ENCODE measurements around the gene ITGAV.

The ITGAV gene

GRCh38 chr2:186614373-186614772 lies 24.5 kb downstream of the ITGAV start:
- no peak for DNase-seq

DNA sequence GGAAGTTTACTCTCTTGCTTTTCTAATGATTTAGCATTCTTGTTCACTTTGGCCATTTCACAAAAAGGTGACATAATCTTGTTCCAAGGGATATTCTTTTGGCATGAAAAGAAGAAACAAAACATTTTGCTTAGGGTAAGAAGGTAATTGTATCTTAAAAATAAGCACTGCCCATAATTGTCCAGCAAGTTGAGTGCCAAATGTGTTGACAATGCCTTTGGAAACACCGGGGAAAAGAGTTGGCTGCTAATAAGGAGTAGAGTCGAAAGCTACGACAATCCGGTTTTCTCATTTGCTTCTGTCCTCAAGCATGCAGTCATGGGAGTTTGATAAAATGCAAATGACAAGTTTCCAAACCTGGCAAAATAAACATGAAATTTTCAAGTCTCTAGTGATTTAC lies 27.3 kb downstream of the ITGAV start:
- no peak for DNase-seq

DNA sequence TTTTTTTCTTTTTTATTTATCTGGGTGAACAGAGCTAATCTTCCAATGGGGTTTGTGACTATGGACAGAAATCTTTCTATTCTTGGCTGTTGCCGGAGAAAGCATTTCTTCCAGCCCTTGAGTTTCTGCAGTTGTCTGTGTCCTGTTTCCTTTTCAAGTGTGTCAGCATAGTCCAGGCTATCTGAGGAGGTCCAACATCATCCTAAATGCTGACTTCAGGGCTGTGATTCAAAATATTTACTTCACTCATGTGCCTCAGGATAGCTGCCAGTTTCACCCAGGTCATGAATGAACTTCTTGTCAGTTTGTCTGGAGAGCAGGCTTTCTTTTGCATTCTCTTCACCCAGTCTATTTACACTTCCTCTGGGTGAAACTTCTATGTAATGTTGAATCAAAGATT lies 27.9 kb downstream of the ITGAV start:
- DNase-seq = no peak

- no peak for DNase-seq
Observed at GRCh38 chr2:186618696-186619095, 28.8 kb downstream of the ITGAV start.

- no peak for DNase-seq
Observed at GRCh38 chr2:186623084-186623483, 33.2 kb downstream of the ITGAV start.

DNA sequence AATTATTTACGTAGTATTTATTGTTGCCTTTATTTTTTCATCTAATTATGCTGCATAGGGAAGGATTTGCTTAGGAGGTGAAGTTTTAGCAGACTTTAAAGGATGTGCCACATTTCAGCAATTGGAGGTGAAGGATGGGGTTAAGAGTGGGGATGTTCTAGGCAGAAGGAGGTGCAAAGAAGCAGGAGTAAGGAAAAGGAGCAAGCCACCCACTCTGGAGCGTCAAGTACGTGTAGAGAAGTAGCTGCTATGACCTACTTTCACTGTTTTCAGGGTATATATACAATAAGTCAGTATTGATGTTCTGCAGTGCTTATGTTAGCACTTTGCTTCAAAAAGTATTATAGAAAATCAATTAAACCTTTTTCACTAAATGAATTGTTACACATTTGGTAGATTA lies 34.4 kb downstream of the ITGAV start:
- DNase-seq = no peak

DNA sequence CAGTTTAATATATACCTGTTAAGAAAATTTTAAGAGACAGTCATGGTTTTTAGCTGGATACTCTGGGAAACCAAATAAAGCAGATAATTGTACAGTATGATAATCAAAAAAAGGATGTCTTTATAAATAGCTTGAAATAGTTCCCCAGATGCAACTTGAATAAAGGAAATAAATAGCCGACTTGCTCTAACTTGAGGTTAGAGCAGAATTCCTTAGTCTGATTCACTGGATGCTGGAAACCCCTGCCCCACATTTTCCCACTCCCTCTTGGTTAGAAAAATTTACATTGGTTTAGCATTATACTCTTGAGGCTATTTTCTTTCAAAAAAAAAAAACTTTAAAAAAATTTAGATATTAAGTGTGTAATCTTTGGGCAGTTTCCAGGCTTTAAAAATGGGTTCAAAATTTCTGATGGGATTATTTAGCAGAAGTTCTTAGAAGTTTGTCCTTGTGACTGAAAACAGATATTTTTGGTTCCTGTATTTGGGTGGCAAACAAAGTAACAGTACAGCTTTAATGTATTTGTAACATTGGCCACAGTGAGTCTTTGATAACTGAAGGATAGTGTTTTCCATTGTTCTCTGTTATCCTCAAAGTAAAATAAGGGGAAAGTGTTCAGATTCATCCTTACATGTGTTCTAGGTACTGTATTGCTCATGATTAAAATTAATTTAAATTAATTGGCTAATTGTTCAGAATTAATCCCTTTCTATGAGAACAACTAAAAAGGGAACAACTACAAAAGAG lies 39.6 kb downstream of the ITGAV start:
- no peak for DNase-seq

DNA sequence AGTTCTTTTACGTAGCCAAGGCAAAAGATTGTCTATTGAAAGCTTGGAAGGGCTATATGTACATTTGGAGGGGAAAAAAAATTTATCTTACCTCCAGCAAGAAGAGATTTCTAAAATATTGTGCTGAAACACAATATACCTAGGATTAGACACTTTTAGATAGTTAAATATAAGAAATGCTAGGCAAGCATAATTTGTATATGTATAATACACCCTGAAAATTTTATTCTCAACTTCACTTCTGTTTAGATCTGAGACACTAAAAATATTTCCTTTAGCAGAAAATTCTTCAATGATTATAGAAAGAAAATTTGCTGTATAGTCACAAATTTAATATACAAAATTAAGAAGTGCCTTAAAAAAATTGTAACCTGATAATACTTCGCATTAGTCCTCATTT lies 42.6 kb downstream of the ITGAV start:
- no peak for DNase-seq

DNA sequence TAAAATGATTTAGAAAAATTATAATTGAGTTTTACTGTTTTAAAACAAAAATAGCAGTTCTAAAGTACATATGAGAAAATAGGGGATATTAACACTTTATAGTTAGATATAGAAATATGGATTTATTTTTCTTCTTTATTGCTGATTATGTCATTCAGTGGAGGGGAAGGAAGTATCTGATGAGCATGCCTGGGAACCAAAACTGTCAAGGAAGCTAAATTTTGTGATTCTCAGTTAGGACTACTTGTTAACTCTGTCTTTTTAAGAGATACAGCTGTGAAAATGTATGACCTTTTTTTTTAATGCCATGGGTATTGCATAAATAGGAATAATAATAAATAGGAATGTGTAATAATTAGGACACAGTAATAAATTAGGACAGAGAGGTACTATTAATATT lies 44.8 kb downstream of the ITGAV start:
- no peak for DNase-seq

GRCh38 chr2:186636800-186637496 lies 47.1 kb downstream of the ITGAV start:
- DNase-seq = no peak

GRCh38 chr2:186637497-186637800 lies 47.6 kb downstream of the ITGAV start:
- DNase-seq = no peak

GRCh38 chr2:186639939-186640338 lies 50.1 kb downstream of the ITGAV start:
- no peak for DNase-seq

DNA sequence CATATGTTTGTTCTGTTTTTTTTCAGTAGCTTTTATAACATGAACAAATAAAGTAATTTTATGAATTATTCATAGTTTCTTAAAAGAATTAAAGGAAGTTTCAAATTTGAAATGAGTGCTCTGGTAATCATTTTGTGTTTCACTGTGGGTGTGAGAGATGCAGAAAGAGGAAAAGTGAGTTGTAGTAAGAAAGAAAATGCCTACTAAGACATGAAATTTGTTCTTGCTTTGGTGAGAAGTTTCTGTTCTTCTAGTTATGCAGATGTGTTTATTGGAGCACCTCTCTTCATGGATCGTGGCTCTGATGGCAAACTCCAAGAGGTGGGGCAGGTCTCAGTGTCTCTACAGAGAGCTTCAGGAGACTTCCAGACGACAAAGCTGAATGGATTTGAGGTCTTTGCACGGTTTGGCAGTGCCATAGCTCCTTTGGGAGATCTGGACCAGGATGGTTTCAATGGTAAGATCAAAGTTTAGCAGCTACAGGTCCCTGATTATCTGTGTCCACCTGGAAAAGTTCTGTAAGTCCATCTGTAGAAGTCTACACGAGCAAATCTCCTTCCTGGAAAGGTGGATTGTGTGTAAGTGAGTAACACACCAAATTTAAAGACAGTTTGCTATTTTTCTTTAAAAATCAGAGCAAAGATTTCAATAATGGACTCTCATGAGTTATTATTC lies 51.4 kb downstream of the ITGAV start:
- DNase-seq = no peak

DNA sequence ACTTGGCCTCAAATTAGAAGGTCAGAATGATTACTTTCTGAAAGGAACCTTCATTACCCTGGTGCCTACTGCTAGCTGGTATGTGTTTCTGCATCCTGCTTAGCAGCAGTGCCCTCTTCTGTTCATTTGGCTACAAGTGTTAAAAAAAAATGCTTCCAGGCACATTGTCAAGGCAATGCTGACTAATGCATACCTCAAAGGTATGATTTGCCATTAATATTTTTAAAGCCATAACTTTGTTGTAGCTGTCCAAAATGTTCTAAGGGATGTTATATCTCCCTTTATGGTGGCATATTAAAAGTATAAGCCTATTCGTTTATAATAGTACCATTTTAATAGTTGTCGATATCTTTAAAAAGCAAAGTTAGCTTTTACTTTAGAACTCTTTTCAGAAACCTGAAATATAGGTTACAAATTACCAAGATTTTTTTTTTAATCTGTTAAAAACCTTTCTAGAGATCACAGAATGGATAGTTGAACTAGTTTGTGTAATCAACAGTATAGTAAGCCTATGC lies 52.0 kb downstream of the ITGAV start:
- peak in 1 of 2 experiments; percentile 11 for DNase-seq

DNA sequence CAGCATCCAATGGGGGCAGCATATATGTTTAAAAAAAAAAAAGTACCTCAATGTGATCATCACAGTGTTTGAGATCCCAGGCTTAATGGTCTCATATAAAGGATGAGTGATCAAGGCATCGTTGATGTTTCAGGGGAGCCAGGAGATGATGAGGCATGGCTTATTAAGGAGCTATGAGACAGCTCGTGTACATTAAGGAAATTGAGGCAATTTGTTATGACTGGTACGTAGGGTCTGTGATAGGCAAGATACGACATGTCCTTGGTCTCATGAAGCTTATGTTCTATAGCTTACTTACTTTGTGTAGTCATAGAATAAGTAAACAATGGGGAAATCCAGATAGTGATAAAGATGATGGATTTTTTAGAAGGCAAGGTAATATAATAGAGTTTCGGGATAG lies 54.9 kb downstream of the ITGAV start:
- no peak for DNase-seq

GRCh38 chr2:186645999-186646398 lies 56.1 kb downstream of the ITGAV start:
- DNase-seq = no peak

- DNase-seq = no peak
Observed at GRCh38 chr2:186648130-186648529, 58.3 kb downstream of the ITGAV start.

- DNase-seq = no peak
Observed at GRCh38 chr2:186653511-186653910, 63.7 kb downstream of the ITGAV start.

DNA sequence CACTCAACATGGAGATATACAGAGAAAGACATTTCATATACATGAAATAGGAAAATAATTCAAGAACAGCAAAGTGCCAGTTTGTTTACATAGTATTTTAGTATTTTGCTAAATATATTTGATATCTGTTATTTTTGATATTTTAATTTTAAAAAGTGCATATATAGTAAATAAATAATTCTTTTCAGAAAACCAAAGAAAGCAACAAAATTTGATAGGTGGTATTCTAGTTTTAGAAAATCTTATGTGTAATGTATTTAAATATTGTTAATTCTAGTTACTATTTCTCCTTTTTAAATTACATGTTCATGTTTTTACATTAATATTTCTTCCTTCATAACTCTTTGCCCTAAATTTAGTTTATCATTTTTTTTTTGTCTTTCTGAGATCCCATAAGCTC lies 69.5 kb downstream of the ITGAV start:
- no peak for DNase-seq

- DNase-seq = no peak
Observed at GRCh38 chr2:186664385-186665043, 74.7 kb downstream of the ITGAV start.

- DNase-seq = no peak
Observed at GRCh38 chr2:186669146-186669545, 79.3 kb downstream of the ITGAV start.

DNA sequence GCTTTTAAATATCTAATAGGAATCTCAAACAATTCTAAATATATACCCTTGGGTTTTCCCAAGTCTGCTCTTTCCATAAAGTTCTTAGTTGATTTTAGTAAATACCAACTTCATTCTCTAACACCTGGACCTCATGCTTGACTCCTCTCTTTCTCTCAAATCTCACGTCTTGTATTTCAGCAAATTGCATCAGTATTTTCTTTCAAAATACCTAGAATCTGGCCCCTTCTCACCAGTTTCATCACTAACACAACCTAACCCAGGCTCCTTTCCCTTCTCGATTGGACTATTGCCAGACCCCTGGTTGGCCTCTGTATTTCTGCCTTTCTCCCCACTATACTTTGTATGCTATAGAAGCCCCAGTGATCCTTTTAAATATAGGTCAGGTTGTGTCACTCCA lies 81.0 kb downstream of the ITGAV start:
- no peak for DNase-seq

- no peak for DNase-seq
Observed at GRCh38 chr2:186675380-186675779, 85.5 kb downstream of the ITGAV start.

- no peak for DNase-seq
Observed at GRCh38 chr2:186683341-186683740, 93.5 kb downstream of the ITGAV start.
